Neural cell (in vitro differentiated cells): Measurements from ENCODE around the gene OTUB2. TPM values are rescaled to one million over a fixed set of nuclear protein-coding genes. Genes with fewer than 3 reads are reported as not detected.

Experiments used
- H2AFZ ChIP-seq: fragments of 200-600, 300-800 bp; sonication (generic), shearing (Covaris generic); 2 replicates; pipeline ENCODE4 v1.6.0; 2014; ENCODE audit warnings: low read depth, mild to moderate bottlenecking, antibody characterized with exemption, low read length, moderate library complexity
- H3F3A ChIP-seq: fragments of 200-600 bp; shearing (Covaris generic); 2 replicates; pipeline ENCODE4 v1.6.1; 2016; ENCODE audit warnings: mild to moderate bottlenecking, moderate library complexity, mixed read lengths, antibody characterized with exemption, low read length; ENCODE audit not compliant: insufficient read depth, poor library complexity, severe bottlenecking
- H3K27ac ChIP-seq: fragments of 200-600, 300-800 bp; sonication (generic), shearing (Covaris generic); 2 replicates; pipeline ENCODE4 v1.5.1; 2014; ENCODE audit warnings: mild to moderate bottlenecking, low read length, moderate library complexity
- H3K27me3 ChIP-seq: fragments of 300-800, 200-600 bp; sonication (generic), shearing (Covaris generic); 2 replicates; pipeline ENCODE4 v1.6.0; 2014; ENCODE audit warnings: mild to moderate bottlenecking, low read depth, low read length, moderate library complexity; ENCODE audit not compliant: insufficient read depth
- H3K36me3 ChIP-seq: fragments of 300-800, 200-600 bp; sonication (generic), shearing (Covaris generic); 2 replicates; pipeline ENCODE4 v1.5.1; 2014; ENCODE audit warnings: mild to moderate bottlenecking, antibody characterized with exemption, low read length, moderate library complexity; ENCODE audit not compliant: insufficient read depth
- H3K4me2 ChIP-seq: fragments of 300-800, 200-600 bp; sonication (generic), shearing (Covaris generic); 2 replicates; pipeline ENCODE4 v1.6.0; 2014; ENCODE audit warnings: mild to moderate bottlenecking, low read length
- H3K4me3 ChIP-seq: fragments of 300-800, 200-600 bp; sonication (generic), shearing (Covaris generic); 2 replicates; pipeline ENCODE4 v1.5.1; 2014; ENCODE audit warnings: mild to moderate bottlenecking, low read length, moderate library complexity
- H3K79me2 ChIP-seq: fragments of 200-600 bp; shearing (Covaris generic); replicated peaks from 2 replicates; pipeline ENCODE4 v1.6.0; 2014; ENCODE audit warnings: mild to moderate bottlenecking, low read length, moderate library complexity; ENCODE audit not compliant: insufficient read depth
- H3K9ac ChIP-seq: fragments of 300-800, 200-600 bp; sonication (generic), shearing (Covaris generic); 2 replicates; pipeline ENCODE4 v1.6.1; 2016; ENCODE audit warnings: mild to moderate bottlenecking, low read length, mixed read lengths
- H3K9me2 ChIP-seq: fragments of 200-600 bp; shearing (Covaris generic); 2 replicates; pipeline ENCODE4 v1.6.1; 2016; ENCODE audit warnings: mild to moderate bottlenecking, low read length, mixed read lengths; ENCODE audit not compliant: insufficient read depth
- H3K9me3 ChIP-seq: fragments of 200-600, 300-800 bp; sonication (generic), shearing (Covaris generic); 2 replicates; pipeline ENCODE4 v1.6.1; 2016; ENCODE audit warnings: mild to moderate bottlenecking, mixed run types, low read length, moderate library complexity, mixed read lengths
- H4K20me1 ChIP-seq: fragments of 200-600 bp; shearing (Covaris generic); 2 replicates; pipeline ENCODE4 v1.6.1; 2016; ENCODE audit warnings: mild to moderate bottlenecking, mixed run types; ENCODE audit not compliant: insufficient read depth
- CTCF ChIP-seq: fragments of 450-650 bp; IDR thresholded peaks from 2 replicates; pipeline ENCODE4 v1.5.1; 2014; ENCODE audit warnings: antibody characterized with exemption, mild to moderate bottlenecking, moderate library complexity; ENCODE audit not compliant: poor library complexity, severe bottlenecking
- EP300 ChIP-seq: fragments of 450-650 bp; conservative IDR thresholded peaks from 2 replicates; pipeline ENCODE4 v1.6.1; 2014; ENCODE audit warnings: antibody characterized with exemption, mild to moderate bottlenecking, moderate library complexity; ENCODE audit not compliant: poor library complexity, severe bottlenecking
- EZH2 ChIP-seq: fragments of 200-600, 300-800 bp; shearing (Covaris generic), sonication (generic); IDR thresholded peaks from 2 replicates; pipeline ENCODE4 v1.6.1; 2014; ENCODE audit warnings: antibody characterized with exemption, low read length, borderline replicate concordance, mild to moderate bottlenecking; ENCODE audit not compliant: insufficient read depth, poor library complexity, severe bottlenecking
- MXI1 ChIP-seq: fragments of 450-650 bp; conservative IDR thresholded peaks from 2 replicates; pipeline ENCODE4 v1.6.1; 2014; ENCODE audit warnings: antibody characterized with exemption, mild to moderate bottlenecking; ENCODE audit not compliant: poor library complexity, severe bottlenecking
- POLR2AphosphoS5 ChIP-seq: IDR thresholded peaks from 2 replicates; pipeline ENCODE4 v1.6.1; 2012
- RAD21 ChIP-seq: fragments of 450-650 bp; conservative IDR thresholded peaks from 2 replicates; pipeline ENCODE4 v1.6.1; 2014; ENCODE audit warnings: antibody characterized with exemption, mild to moderate bottlenecking, moderate library complexity
- REST ChIP-seq: IDR thresholded peaks from 2 replicates; pipeline ENCODE4 v1.6.1; 2012; ENCODE audit warnings: borderline replicate concordance
- SMC3 ChIP-seq: fragments of 450-650 bp; conservative IDR thresholded peaks from 2 replicates; pipeline ENCODE4 v1.6.1; 2014; ENCODE audit warnings: antibody characterized with exemption, mild to moderate bottlenecking, moderate library complexity; ENCODE audit not compliant: poor library complexity
- TAF1 ChIP-seq: IDR thresholded peaks from 2 replicates; pipeline ENCODE4 v1.6.1; 2012; ENCODE audit warnings: low read depth
- polyA plus RNA-seq: library from polyadenylated mRNA; depleted of rRNA; stranded (reverse); fragments of >200 nt; gene quantifications from 2 replicates; pipeline ENCODE4 v1.2.3, GENCODE V29; 2014

OTUB2 gene
- polyA plus RNA-seq, 1 donor from 2014 or later: 2.5 TPM

- no peak for TF ChIP-seq POLR2AphosphoS5
- TF ChIP-seq REST: no peak
- TF ChIP-seq EZH2: no peak
- no peak for TF ChIP-seq EP300
- no peak for TF ChIP-seq SMC3
- TF ChIP-seq MXI1: no peak
- TF ChIP-seq CTCF: no peak
- TF ChIP-seq TAF1: no peak
- no peak for TF ChIP-seq RAD21
- Histone ChIP-seq H3F3A (no peaks in the 10 kb centered on the region), H3K36me3 (no peaks in the 10 kb centered on the region), H2AFZ (no peak overlapping the region), H4K20me1 (no peaks in the 10 kb centered on the region), H3K4me3 (no peak overlapping the region), H3K27me3 (no peaks in the 10 kb centered on the region), H3K79me2 (no peaks in the 10 kb centered on the region), H3K4me2 (no peak overlapping the region), H3K9ac (no peak overlapping the region), H3K27ac (no peak overlapping the region), H3K9me2 (no peaks in the 10 kb centered on the region), H3K9me3 (no peaks in the 10 kb centered on the region)
Measured at GRCh38 chr14:94020267-94020666, 5.9 kb upstream of the OTUB2 start.

GRCh38 chr14:94021001-94021400 is 5.1 kb upstream of the OTUB2 start:
- H3K9me2 ChIP-seq: no peaks in the 10 kb centered on the region
- no peak overlapping the region for H2AFZ ChIP-seq
- no peaks in the 10 kb centered on the region for H3F3A ChIP-seq
- no peaks in the 10 kb centered on the region for H3K27me3 ChIP-seq
- H3K4me3 ChIP-seq: no peak overlapping the region
- no peaks in the 10 kb centered on the region for H3K9me3 ChIP-seq
- H3K79me2 ChIP-seq: no peaks in the 10 kb centered on the region
- TF ChIP-seq EZH2 (no peak), POLR2AphosphoS5 (no peak), RAD21 (no peak)
- H3K4me2 ChIP-seq: no peak overlapping the region
- no peak overlapping the region for H3K9ac ChIP-seq
- H4K20me1 ChIP-seq: no peaks in the 10 kb centered on the region
- no peaks in the 10 kb centered on the region for H3K36me3 ChIP-seq
- no peak overlapping the region for H3K27ac ChIP-seq

- Histone ChIP-seq H3K27ac (no peak overlapping the region), H3K9ac (no peak overlapping the region), H3K79me2 (no peaks in the 10 kb centered on the region), H3K36me3 (no peaks in the 10 kb centered on the region), H3K9me2 (no peaks in the 10 kb centered on the region), H2AFZ (no peak overlapping the region), H3K27me3 (no peaks in the 10 kb centered on the region), H3K4me3 (no peak overlapping the region), H4K20me1 (no peaks in the 10 kb centered on the region), H3K4me2 (no peak overlapping the region), H3K9me3 (no peaks in the 10 kb centered on the region), H3F3A (no peaks in the 10 kb centered on the region)
- TF ChIP-seq REST: no peak
- TF ChIP-seq POLR2AphosphoS5: no peak
- no peak for TF ChIP-seq EP300
- no peak for TF ChIP-seq EZH2
- TF ChIP-seq RAD21: no peak
- no peak for TF ChIP-seq SMC3
- no peak for TF ChIP-seq CTCF
- TF ChIP-seq TAF1: no peak
- no peak for TF ChIP-seq MXI1
Measured at GRCh38 chr14:94021416-94022157, 4.6 kb upstream of the OTUB2 start.
